H1 (cell line): ENCODE results near the gene GAREM2. TPM values are rescaled to one million over a fixed set of nuclear protein-coding genes. Genes with fewer than 3 reads are reported as not detected.

Experiments
- CTCF ChIA-PET: fragments of 300-600 bp; sonication (Branson Sonifier 250); formaldehyde crosslinking; loops from one replicate; lab custom pipeline; 2021; ENCODE audit not compliant: partially characterized antibody; lab: Charles Lee
- POLR2A ChIA-PET: fragments of 300-600 bp; sonication (Branson Sonifier 250); formaldehyde crosslinking; loops from one replicate; lab custom pipeline; 2021; ENCODE audit warnings: inconsistent platforms; ENCODE audit not compliant: partially characterized antibody; lab: Charles Lee
- DNase-seq, 2 experiments: peaks; one replicate each; pipeline versions ENCODE4 v3.0.0 to v3.0.0-alpha.2; 2010 to 2022; ENCODE audit warnings: low spot score in 2 of 2, low read depth in 1 of 2, mixed read lengths in 1 of 2
- FAIRE-seq: peaks from 2 replicates; lab custom pipeline; 2011; peaks lifted over from hg19 to GRCh38; lab: Jason Lieb, UNC
- H2AFZ ChIP-seq: 2 replicates; pipeline ENCODE4 v1.8.1; 2012; ENCODE audit warnings: low read length, inconsistent platforms
- H2AK5ac ChIP-seq: 2 replicates; pipeline ENCODE4 v1.6.1; 2013; ENCODE audit warnings: low read depth, low read length
- H2BK120ac ChIP-seq: replicated peaks from 2 replicates; pipeline ENCODE3; 2013; ENCODE audit warnings: low read depth, low read length, inconsistent platforms
- H2BK12ac ChIP-seq: 2 replicates; pipeline ENCODE4 v1.6.1; 2013; ENCODE audit warnings: low read depth, low read length
- H2BK15ac ChIP-seq: 2 replicates; pipeline ENCODE4 v1.6.1; 2013; ENCODE audit warnings: low read length
- H2BK20ac ChIP-seq: 2 replicates; pipeline ENCODE4 v1.6.1; 2013; ENCODE audit warnings: low read length
- H2BK5ac ChIP-seq: 2 replicates; pipeline ENCODE4 v1.6.1; 2013; ENCODE audit warnings: low read depth, low read length
- H3K14ac ChIP-seq: 2 replicates; pipeline ENCODE4 v1.6.1; 2013; ENCODE audit warnings: inconsistent platforms; ENCODE audit not compliant: insufficient read length
- H3K18ac ChIP-seq: 2 replicates; pipeline ENCODE4 v1.6.1; 2013; ENCODE audit warnings: low read length; ENCODE audit errors: extremely low read depth
- H3K23ac ChIP-seq: 2 replicates; pipeline ENCODE4 v1.6.1; 2013; ENCODE audit warnings: inconsistent platforms; ENCODE audit not compliant: insufficient read length
- H3K23me2 ChIP-seq: 2 replicates; pipeline ENCODE4 v1.6.1; 2013; ENCODE audit warnings: low read depth, low read length
- H3K27ac ChIP-seq: 2 replicates; pipeline ENCODE4 v1.6.1; 2011; ENCODE audit warnings: low read depth, low read length, inconsistent platforms
- H3K27me3 ChIP-seq, 4 experiments: replicated peaks in 1 of 4; 1 replicate in 1 of 4; 2 replicates in 3 of 4; pipeline versions ENCODE4 v1.6.1 to v1.8.1; 2011 to 2013; ENCODE audit warnings: low read length in 3 of 4, mild to moderate bottlenecking in 3 of 4, inconsistent platforms in 2 of 4, mixed read lengths in 2 of 4, moderate library complexity in 1 of 4; ENCODE audit not compliant: control insufficient read depth in 3 of 4, insufficient read depth in 3 of 4; ENCODE audit errors: extremely low read depth in 1 of 4
- H3K36me3 ChIP-seq, 4 experiments: 2 replicates each; pipeline versions ENCODE4 v1.6.1 to v1.8.1; 2011 to 2013; ENCODE audit warnings: mild to moderate bottlenecking in 4 of 4, low read length in 3 of 4, moderate library complexity in 2 of 4, control low read depth in 1 of 4, inconsistent platforms in 1 of 4; ENCODE audit not compliant: insufficient read depth in 4 of 4, control insufficient read depth in 2 of 4
- H3K4ac ChIP-seq: replicated peaks from 2 replicates; pipeline ENCODE3; 2013; ENCODE audit warnings: low read length, low read depth, mixed read lengths, inconsistent platforms; ENCODE audit not compliant: insufficient read length
- H3K4me1 ChIP-seq, 4 experiments: replicated peaks in 1 of 4; 1 replicate in 1 of 4; 2 replicates in 3 of 4; pipeline versions ENCODE4 v1.6.1 to v1.8.1; 2011 to 2013; ENCODE audit warnings: low read length in 3 of 4, inconsistent platforms in 2 of 4, mixed read lengths in 1 of 4; ENCODE audit not compliant: insufficient read depth in 4 of 4, control insufficient read depth in 3 of 4
- H3K4me2 ChIP-seq, 2 experiments: 2 replicates each; pipeline versions ENCODE4 v1.6.1 to v1.8.1; 2011 to 2013; ENCODE audit warnings: low read depth in 2 of 2, low read length in 2 of 2, control low read depth in 1 of 2, inconsistent platforms in 1 of 2, mild to moderate bottlenecking in 1 of 2; ENCODE audit not compliant: insufficient read depth in 1 of 2
- H3K4me3 ChIP-seq, 4 experiments: fragments of 200-600, 300-600 bp in 1 of 4; sonication (generic), shearing (Covaris generic), sonication (Bioruptor Twin) in 1 of 4; 2 replicates each; pipeline versions ENCODE4 v1.5.1 to v1.8.1; 2011 to 2016; ENCODE audit warnings: low read length in 4 of 4, low read depth in 3 of 4, control low read depth in 2 of 4, inconsistent platforms in 2 of 4, mild to moderate bottlenecking in 2 of 4, mixed read lengths in 1 of 4, moderate library complexity in 1 of 4; ENCODE audit not compliant: insufficient read depth in 2 of 4; ENCODE audit errors: extremely low read depth in 1 of 4
- H3K56ac ChIP-seq: replicated peaks from 2 replicates; pipeline ENCODE3; 2013; ENCODE audit warnings: low read depth, mild to moderate bottlenecking, mixed read lengths, low read length, inconsistent platforms; ENCODE audit not compliant: insufficient read length
- H3K79me1 ChIP-seq: 2 replicates; pipeline ENCODE4 v1.6.1; 2013; ENCODE audit warnings: low read depth, low read length, control low read depth
- H3K79me2 ChIP-seq, 2 experiments: 2 replicates each; pipeline versions ENCODE4 v1.6.1 to v1.8.1; 2012 to 2013; ENCODE audit warnings: low read length in 2 of 2, mild to moderate bottlenecking in 2 of 2, inconsistent platforms in 1 of 2; ENCODE audit not compliant: insufficient read depth in 2 of 2, control insufficient read depth in 1 of 2
- H3K9ac ChIP-seq, 4 experiments: replicated peaks in 1 of 4; 1 replicate in 1 of 4; 2 replicates in 3 of 4; pipeline versions ENCODE4 v1.6.1 to v1.8.1; 2011 to 2013; ENCODE audit warnings: low read depth in 3 of 4, low read length in 3 of 4, control low read depth in 2 of 4, mild to moderate bottlenecking in 2 of 4, moderate library complexity in 2 of 4, inconsistent platforms in 1 of 4; ENCODE audit errors: extremely low read depth in 1 of 4
- H3K9me3 ChIP-seq, 2 experiments: 2 replicates each; pipeline versions ENCODE4 v1.6.1 to v1.8.1; 2012 to 2013; ENCODE audit warnings: mild to moderate bottlenecking in 2 of 2, moderate library complexity in 2 of 2, control low read depth in 1 of 2, inconsistent platforms in 1 of 2, low read depth in 1 of 2, low read length in 1 of 2, mixed read lengths in 1 of 2; ENCODE audit not compliant: insufficient read depth in 2 of 2
- H4K20me1 ChIP-seq, 2 experiments: replicated peaks in 1 of 2; 2 replicates each; pipeline versions ENCODE3 to v1.8.1; 2011 to 2013; ENCODE audit warnings: inconsistent platforms in 2 of 2, low read length in 2 of 2, mild to moderate bottlenecking in 1 of 2; ENCODE audit not compliant: insufficient read depth in 2 of 2, control insufficient read depth in 1 of 2
- H4K5ac ChIP-seq: 2 replicates; pipeline ENCODE4 v1.6.1; 2013; ENCODE audit warnings: low read length, low read depth, mixed read lengths, inconsistent platforms; ENCODE audit not compliant: insufficient read length
- H4K8ac ChIP-seq: 2 replicates; pipeline ENCODE4 v1.8.0; 2013; ENCODE audit warnings: mild to moderate bottlenecking, moderate library complexity, low read length, inconsistent platforms; ENCODE audit not compliant: insufficient read depth; ENCODE audit errors: extremely low read depth
- H4K91ac ChIP-seq: replicated peaks from 2 replicates; pipeline ENCODE3; 2013; ENCODE audit warnings: low read length, mixed read lengths, inconsistent platforms; ENCODE audit not compliant: insufficient read length
- CBX8 ChIP-seq: fragments of 300-800, 300-1000 bp; sonication (generic); IDR thresholded peaks from 2 replicates; pipeline ENCODE4 v1.7.1; 2016; ENCODE audit warnings: low read depth, low read length, borderline replicate concordance
- EZH2 ChIP-seq: fragments of 200-600 bp; sonication (generic); IDR thresholded peaks from 2 replicates; pipeline ENCODE4 v1.7.1; 2012; ENCODE audit warnings: low read depth, mild to moderate bottlenecking, moderate library complexity, low read length, inconsistent platforms; ENCODE audit not compliant: severe bottlenecking
- POLR2AphosphoS5 ChIP-seq: IDR thresholded peaks from 2 replicates; pipeline ENCODE4 v1.6.1; 2011; ENCODE audit warnings: low read depth, low read length
- RAD21 ChIP-seq, 2 experiments: IDR thresholded peaks in 1 of 2; conservative IDR thresholded peaks in 1 of 2; 2 replicates each; pipeline ENCODE4 v1.6.1; 2011; ENCODE audit warnings: low read depth in 2 of 2, low read length in 2 of 2, improper control_type of control experiment in 1 of 2, inconsistent platforms in 1 of 2, mild to moderate bottlenecking in 1 of 2, moderate library complexity in 1 of 2
- RBBP5 ChIP-seq: IDR thresholded peaks from 2 replicates; pipeline ENCODE4 v1.7.1; 2012; ENCODE audit warnings: low read depth, mild to moderate bottlenecking, inconsistent platforms, low read length, moderate library complexity, borderline replicate concordance
- SRF ChIP-seq: IDR thresholded peaks from 2 replicates; pipeline ENCODE4 v1.6.1; 2011; ENCODE audit warnings: mild to moderate bottlenecking, low read depth, low read length, moderate library complexity
- TAF7 ChIP-seq: optimal IDR thresholded peaks from 2 replicates; pipeline ENCODE3; 2011; ENCODE audit warnings: low read depth, mild to moderate bottlenecking, inconsistent platforms, low read length, moderate library complexity, borderline replicate concordance
- TCF12 ChIP-seq: IDR thresholded peaks from 2 replicates; pipeline ENCODE4 v1.6.1; 2011; ENCODE audit warnings: low read depth, mild to moderate bottlenecking, low read length
- ZNF274 ChIP-seq: IDR thresholded peaks from 2 replicates; pipeline ENCODE4 v1.7.0; 2012; ENCODE audit warnings: low read length, borderline replicate concordance; ENCODE audit errors: extremely low read depth
- WGBS, 2 experiments: shearing (Covaris generic) in 1 of 2; methylation state at CpG; one replicate each; pipeline versions ENCODE4 v1.1.6 to v1.1.7; 2013 to 2015; ENCODE audit warnings: low lambda C conversion rate in 2 of 2, mixed read lengths in 2 of 2, inconsistent platforms in 1 of 2, low coverage in 1 of 2, missing lambda C conversion rate in 1 of 2; ENCODE audit not compliant: insufficient replicate concordance in 2 of 2, insufficient coverage in 1 of 2, insufficient read length in 1 of 2; ENCODE audit errors: extremely low coverage in 1 of 2, missing lambda C conversion rate in 1 of 2; 5-methylcytosine and 5-hydroxymethylcytosine counted together
- polyA plus RNA-seq, 7 experiments: library from polyadenylated mRNA; depleted of rRNA in 3 of 7; stranded (reverse) in 5 of 7; unstranded in 2 of 7; fragments of >200 nt in 5 of 7; fragments of 200-250 nt in 2 of 7; gene quantifications; 1 replicate in 5 of 7; 2 replicates in 1 of 7; 4 replicates in 1 of 7; pipeline versions ENCODE4 v1.2.1 to v1.2.3, GENCODE V29; 2011 to 2013; ENCODE audit warnings: missing spikeins in 2 of 7, mixed read lengths in 2 of 7
- total RNA-seq: library from RNA; stranded (reverse); fragmentation: NEBNext Ultra II Directional; extraction: Animal tissue kit (Norgen Biotek cat#: 25700); gene quantifications from 2 replicates; pipeline ENCODE4 v1.2.1, GENCODE V29; 2021
- TF ChIP-seq, protein P1 (sequence below): IDR thresholded peaks from 2 replicates; pipeline ENCODE4 v1.6.1; 2012; ENCODE audit warnings: low read length, inconsistent platforms

GAREM2 gene
- total and polyA plus RNA-seq, 2 of the 8 experiments (the other 6 are each of a cell fraction or from before 2014, with no cell fraction given), result 19.9 TPM

DNA sequence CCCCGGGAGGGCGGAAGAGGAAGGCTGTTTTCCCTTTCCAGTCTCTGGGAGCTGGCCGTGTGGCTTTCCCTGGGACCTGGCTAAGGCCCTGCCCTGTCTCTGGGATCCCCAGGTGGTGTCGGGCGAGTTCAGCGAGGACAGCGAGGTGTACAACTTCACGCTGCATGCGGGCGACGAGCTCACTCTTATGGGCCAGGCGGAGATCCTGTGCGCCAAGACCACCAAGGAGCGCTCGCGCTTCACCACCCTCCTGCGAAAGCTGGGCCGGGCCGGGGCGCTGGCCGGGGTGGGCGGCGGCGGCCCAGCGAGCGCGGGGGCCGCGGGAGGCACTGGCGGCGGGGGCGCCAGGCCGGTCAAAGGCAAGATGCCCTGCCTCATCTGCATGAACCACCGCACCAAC is 11.2 kb downstream of the GAREM2 start:
- H4K5ac ChIP-seq, result peak overlapping the region; percentile 57
- H2BK12ac ChIP-seq, result peak overlapping the region; percentile 30; the same call in 1 of the 2 replicates
- H3K23me2 ChIP-seq, result peaks cover 7% of the 10 kb centered on the region
- ChIA-PET CTCF (interaction anchor here (0.5 to 2.5 kb wide), 14 partner anchors 9 to 337 kb away, joined by 3 to 23 read pairs (median 4); no protein-coding TSS in a partner anchor), POLR2A (interaction anchor here (0.6 to 7.0 kb wide), 10 partner anchors 9 to 161 kb away, joined by 3 to 65 read pairs (median 4); partner anchors contain the start of genes GAREM2, HADHA, HADHB and RAB10)
- no peak overlapping the region for H3K23ac ChIP-seq
- H3K4me1 ChIP-seq, result peaks cover 0 to 19% (median 13%) of the 10 kb centered on the region in 4 experiments; a peak in 6 of 7 replicates
- FAIRE-seq (no peak), DNase-seq (peak in 1 of 2 experiments; percentile 66)
- H3K4me3 ChIP-seq, result peak overlapping the region; percentile 31 to 77 (median 45)
- peak overlapping the region; percentile 69 for H4K8ac ChIP-seq
- peak overlapping the region; percentile 95; the same call in 1 of the 2 replicates for H2BK15ac ChIP-seq
- H2AFZ ChIP-seq, result peak overlapping the region; percentile 99
- H3K14ac ChIP-seq, result no peak overlapping the region
- H3K79me2 ChIP-seq, result no peaks in the 10 kb centered on the region
- H2BK120ac ChIP-seq, result no peak overlapping the region
- no peak overlapping the region for H2AK5ac ChIP-seq
- peak overlapping the region; percentile 43; the same call in 1 of the 2 replicates for H3K18ac ChIP-seq
- no peak overlapping the region for H2BK20ac ChIP-seq
- H3K56ac ChIP-seq, result no peak overlapping the region
- H3K27ac ChIP-seq, result no peak overlapping the region
- H3K27me3 ChIP-seq, result peaks cover 0 to 6% (median 3%) of the 10 kb centered on the region in 4 experiments; a peak in 2 of 7 replicates
- H3K36me3 ChIP-seq, result peaks cover 0 to 8% (median 3%) of the 10 kb centered on the region in 4 experiments; a peak in 2 of 8 replicates
- 66% methylated on average over 12 of the region's 34 CpGs; no CpG with 5 or more reads in 1 of the 2 experiments for WGBS, 2 experiments
- H3K9ac ChIP-seq, result peak overlapping the region in 2 of 4 experiments; percentile 54 to 62; a peak in 3 of 7 replicates
- no peak overlapping the region for H2BK5ac ChIP-seq
- H4K20me1 ChIP-seq, result peaks cover 0 to 2% of the 10 kb centered on the region in 2 experiments
- H3K79me1 ChIP-seq, result peaks cover 2% of the 10 kb centered on the region; the same call in 1 of the 2 replicates
- H3K9me3 ChIP-seq, result no peaks in the 10 kb centered on the region
- peak overlapping the region; percentile 81 for H4K91ac ChIP-seq
- H3K4me2 ChIP-seq, result peak overlapping the region; percentile 59 to 96
- no peak overlapping the region for H3K4ac ChIP-seq
- TF ChIP-seq EZH2, result no peak
- no peak for TF ChIP-seq SRF
- no peak for TF ChIP-seq ZNF274
- no peak for TF ChIP-seq CBX8
- TF ChIP-seq RAD21 (IDR thresholded peaks at IDR 0.05 in 1 of 2, conservative IDR thresholded peaks at IDR 0.05 in 1 of 2; ENCODE audit: low read depth in 2 of 2, low read length in 2 of 2), result no peak
- TF ChIP-seq POLR2AphosphoS5, result no peak
- TF ChIP-seq TCF12, result no peak
- no peak for TF ChIP-seq TAF7
- TF ChIP-seq RBBP5, result no peak
- TF ChIP-seq, protein P1, sequence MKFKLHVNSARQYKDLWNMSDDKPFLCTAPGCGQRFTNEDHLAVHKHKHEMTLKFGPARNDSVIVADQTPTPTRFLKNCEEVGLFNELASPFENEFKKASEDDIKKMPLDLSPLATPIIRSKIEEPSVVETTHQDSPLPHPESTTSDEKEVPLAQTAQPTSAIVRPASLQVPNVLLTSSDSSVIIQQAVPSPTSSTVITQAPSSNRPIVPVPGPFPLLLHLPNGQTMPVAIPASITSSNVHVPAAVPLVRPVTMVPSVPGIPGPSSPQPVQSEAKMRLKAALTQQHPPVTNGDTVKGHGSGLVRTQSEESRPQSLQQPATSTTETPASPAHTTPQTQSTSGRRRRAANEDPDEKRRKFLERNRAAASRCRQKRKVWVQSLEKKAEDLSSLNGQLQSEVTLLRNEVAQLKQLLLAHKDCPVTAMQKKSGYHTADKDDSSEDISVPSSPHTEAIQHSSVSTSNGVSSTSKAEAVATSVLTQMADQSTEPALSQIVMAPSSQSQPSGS, result no peak
